B cell (primary cell): ENCODE measurements around the gene MTRF1. TPM values are rescaled to one million over a fixed set of nuclear protein-coding genes. Genes with fewer than 3 reads are reported as not detected.

Source experiments
- ATAC-seq: fragments of 200-7000 bp; cut with Tn5 transposase; one replicate; pipeline ENCODE4 v1.10.0; 2021; ENCODE audit warnings: low read depth, mild to moderate bottlenecking, moderate number of reproducible peaks, moderate library complexity
- CTCF ChIA-PET: fragments of 350-600 bp; sonication (Branson Sonifier 250); formaldehyde crosslinking; loops from one replicate; lab custom pipeline; 2021; ENCODE audit warnings: antibody characterized with exemption, inconsistent platforms; lab: Charles Lee
- POLR2A ChIA-PET: fragments of 350-600 bp; sonication (Branson Sonifier 250); formaldehyde crosslinking; loops from one replicate; lab custom pipeline; 2021; ENCODE audit warnings: antibody characterized with exemption; lab: Charles Lee
- DNase-seq: peaks from one replicate; pipeline ENCODE4 v3.0.0; 2013
- H2AFZ ChIP-seq: 2 replicates; pipeline ENCODE4 v1.6.1; 2012; ENCODE audit warnings: mild to moderate bottlenecking, low read depth, low read length; ENCODE audit not compliant: insufficient read depth, poor library complexity, severe bottlenecking
- H3K27ac ChIP-seq, 2 donors: 1 replicate in 1 of 2; 2 replicates in 1 of 2; pipeline ENCODE4 v1.5.1; 2012 to 2013; ENCODE audit warnings: low read length in 2 of 2, mild to moderate bottlenecking in 2 of 2, moderate library complexity in 1 of 2
- H3K27me3 ChIP-seq, 4 experiments: fragments of 200-600 bp in 1 of 4; sonication (generic) in 1 of 4; replicated peaks in 1 of 4; 1 replicate in 2 of 4; 2 replicates in 2 of 4; pipeline versions ENCODE4 v1.6.1 to v1.7.0; 2013 to 2016; ENCODE audit warnings: low read length in 3 of 4, mild to moderate bottlenecking in 2 of 4, mixed read lengths in 1 of 4, moderate library complexity in 1 of 4; ENCODE audit not compliant: insufficient read depth in 4 of 4, control insufficient read depth in 3 of 4; ENCODE audit errors: control extremely low read depth in 1 of 4
- H3K36me3 ChIP-seq, 2 experiments: replicated peaks in 1 of 2; 1 replicate in 1 of 2; 2 replicates in 1 of 2; pipeline versions ENCODE4 v1.6.1 to v1.7.1; 2013; ENCODE audit warnings: low read length in 1 of 2; ENCODE audit not compliant: insufficient read depth in 2 of 2, control insufficient read depth in 1 of 2; ENCODE audit errors: control extremely low read depth in 1 of 2, extremely low read depth in 1 of 2
- H3K4me1 ChIP-seq, 2 donors: fragments of 200-600 bp in 1 of 2; sonication (generic) in 1 of 2; 1 replicate in 1 of 2; 2 replicates in 1 of 2; pipeline versions ENCODE4 v1.5.1 to v1.6.1; 2013 to 2017; ENCODE audit warnings: low read length in 2 of 2; ENCODE audit not compliant: control insufficient read depth in 2 of 2, insufficient read depth in 2 of 2
- H3K4me2 ChIP-seq: replicated peaks from 2 replicates; pipeline ENCODE3; 2012; ENCODE audit warnings: mild to moderate bottlenecking, low read depth, low read length; ENCODE audit not compliant: poor library complexity, severe bottlenecking
- H3K4me3 ChIP-seq, 5 experiments: fragments of 200-600 bp in 1 of 5; sonication (generic) in 1 of 5; 1 replicate in 3 of 5; 2 replicates in 2 of 5; pipeline versions ENCODE4 v1.5.1 to v1.7.0; 2011 to 2016; ENCODE audit warnings: low read length in 4 of 5, mild to moderate bottlenecking in 4 of 5, low read depth in 2 of 5, control low read depth in 1 of 5, moderate library complexity in 1 of 5; ENCODE audit not compliant: insufficient read depth in 1 of 5; ENCODE audit errors: control extremely low read depth in 1 of 5, extremely low read depth in 1 of 5
- H3K79me2 ChIP-seq: fragments of 200-600 bp; sonication (generic); one replicate; pipeline ENCODE4 v1.6.0; 2016; ENCODE audit warnings: low read length; ENCODE audit not compliant: control insufficient read depth, insufficient read depth
- H3K9ac ChIP-seq: fragments of 200-600 bp; sonication (generic); 2 replicates; pipeline ENCODE4 v1.6.1; 2017; ENCODE audit warnings: mild to moderate bottlenecking, low read length, moderate library complexity
- H3K9me3 ChIP-seq, 3 donors: one replicate each; pipeline versions ENCODE4 v1.6.1 to v1.7.1; 2013; ENCODE audit warnings: low read length in 2 of 3; ENCODE audit not compliant: control insufficient read depth in 2 of 3, insufficient read depth in 1 of 3; ENCODE audit errors: control extremely low read depth in 1 of 3
- H4K20me1 ChIP-seq: 2 replicates; pipeline ENCODE4 v1.6.0; 2012; ENCODE audit warnings: mild to moderate bottlenecking, low read length; ENCODE audit not compliant: insufficient read depth, control insufficient read depth, poor library complexity, severe bottlenecking
- H3K27ac Mint-ChIP-seq: one replicate; pipeline ENCODE4 v1.8.0; 2021; ENCODE audit warnings: mixed read lengths
- H3K27me3 Mint-ChIP-seq: one replicate; pipeline ENCODE4 v1.8.0; 2021; ENCODE audit warnings: mixed read lengths
- H3K4me1 Mint-ChIP-seq: one replicate; pipeline ENCODE4 v1.8.0; 2021; ENCODE audit warnings: mixed read lengths
- H3K4me3 Mint-ChIP-seq: one replicate; pipeline ENCODE4 v1.8.0; 2021; ENCODE audit warnings: mixed read lengths
- H3K9me3 Mint-ChIP-seq: one replicate; pipeline ENCODE4 v1.8.0; 2022; ENCODE audit warnings: mixed read lengths; ENCODE audit not compliant: insufficient read depth
- CTCF ChIP-seq: fragments of 200-600 bp; IDR thresholded peaks from one replicate; pipeline ENCODE4 v1.8.0; 2022; ENCODE audit warnings: antibody characterized with exemption, mild to moderate bottlenecking
- EZH2 ChIP-seq: IDR thresholded peaks from 2 replicates; pipeline ENCODE4 v1.6.1; 2012; ENCODE audit warnings: borderline replicate concordance, low read depth, mild to moderate bottlenecking, moderate library complexity, low read length; ENCODE audit not compliant: insufficient read depth, poor library complexity, severe bottlenecking
- WGBS: methylation state at CpG from one replicate; pipeline ENCODE4 v1.1.5; 2013; ENCODE audit warnings: missing lambda C conversion rate; ENCODE audit not compliant: insufficient coverage; 5-methylcytosine and 5-hydroxymethylcytosine counted together
- intact Hi-C: fragments of 100-400 bp; cut with micrococcal nuclease; formaldehyde crosslinking; loops from one replicate; pipeline ENCODE4 v1.10.0; 2022
- polyA plus RNA-seq: library from polyadenylated mRNA; depleted of rRNA; stranded (reverse); fragments of >200 nt; gene quantifications from 2 replicates; pipeline ENCODE4 v1.2.3, GENCODE V29; 2012
- total RNA-seq, 2 donors: library from RNA; stranded (reverse); fragments of 120-200 nt in 1 of 2; gene quantifications; 1 replicate in 1 of 2; 2 replicates in 1 of 2; pipeline versions ENCODE4 v1.2.3 to v1.2.4, GENCODE V29; 2013 to 2022

Gene MTRF1
- total and polyA plus RNA-seq, 2 donors (not counting 1 experiment from before 2014, with no cell fraction given) = 24.4 to 36.0 TPM

GRCh38 chr13:41286370-41286769 is 23.0 kb upstream of the MTRF1 start:
- Histone ChIP-seq H3K36me3 (no peaks in the 10 kb centered on the region), H3K4me3 (no peak overlapping the region), H3K4me2 (no peak overlapping the region), H3K79me2 (no peaks in the 10 kb centered on the region), H3K9ac (no peak overlapping the region), H3K4me1 (peaks cover 8 to 10% of the 10 kb centered on the region in 2 donors), H4K20me1 (no peaks in the 10 kb centered on the region), H3K27ac (no peak overlapping the region), H3K27me3 (no peaks in the 10 kb centered on the region), H2AFZ (no peak overlapping the region), H3K9me3 (no peaks in the 10 kb centered on the region)
- ChIA-PET CTCF (no interaction called here), POLR2A (no interaction called here)
- H3K4me3 Mint-ChIP-seq = no peak overlapping the region
- peaks cover 1% of the 10 kb centered on the region for H3K27me3 Mint-ChIP-seq
- no peak for ATAC-seq
- DNase-seq = no peak
- TF ChIP-seq CTCF = no peak
- TF ChIP-seq EZH2 = no peak
- no peaks in the 10 kb centered on the region for H3K9me3 Mint-ChIP-seq
- no CpG with 5 or more reads among the region's 5 CpGs for WGBS
- peaks cover 6% of the 10 kb centered on the region for H3K4me1 Mint-ChIP-seq
- no peak overlapping the region for H3K27ac Mint-ChIP-seq
- intact Hi-C loops = no loop called here

- intact Hi-C loops = no loop called here
- CTCF ChIA-PET = interaction anchor here (0.6 kb wide), 1 partner anchor 507 kb away, joined by 3 read pairs; no protein-coding TSS in a partner anchor
- Mint-ChIP-seq H3K27ac (no peak overlapping the region), H3K9me3 (no peaks in the 10 kb centered on the region), H3K4me1 (peaks cover 6% of the 10 kb centered on the region), H3K27me3 (no peaks in the 10 kb centered on the region), H3K4me3 (no peak overlapping the region)
- POLR2A ChIA-PET = interaction anchor here (0.7 kb wide), 1 partner anchor 15 kb away, joined by 4 read pairs; no protein-coding TSS in a partner anchor
- WGBS = 97% methylated on average over 5 of the region's 13 CpGs
- DNase-seq = no peak
- no peak overlapping the region for H3K4me2 ChIP-seq
- no peak overlapping the region for H2AFZ ChIP-seq
- H3K27ac ChIP-seq = no peak overlapping the region
- no peaks in the 10 kb centered on the region for H4K20me1 ChIP-seq
- TF ChIP-seq CTCF (no peak), EZH2 (no peak)
- H3K79me2 ChIP-seq = no peaks in the 10 kb centered on the region
- no peaks in the 10 kb centered on the region for H3K27me3 ChIP-seq
- H3K4me1 ChIP-seq = peaks cover 8 to 10% of the 10 kb centered on the region in 2 donors
- no peaks in the 10 kb centered on the region for H3K9me3 ChIP-seq
- no peak overlapping the region for H3K4me3 ChIP-seq
- no peaks in the 10 kb centered on the region for H3K36me3 ChIP-seq
- no peak for ATAC-seq
- H3K9ac ChIP-seq = no peak overlapping the region
Observed at GRCh38 chr13:41284512-41285288, 21.3 kb upstream of the MTRF1 start.
